GM19395 (cell line): ENCODE data around the gene SOWAHD.
A peak's percentile ranks its signal among the peaks of the same experiment; 100 is the strongest.
"Not testable (repeated sequence)": the region's sequence is repeated elsewhere in the genome, so short reads cannot be mapped to it uniquely, and the experiment has no call there.

Source experiments
- ATAC-seq: cut with Tn5 transposase; IDR thresholded peaks from one replicate; pipeline ENCODE4 v1.9.1; 2021; ENCODE audit warnings: mild to moderate bottlenecking, moderate library complexity; ENCODE audit not compliant: unreplicated experiment

Gene SOWAHD

DNA sequence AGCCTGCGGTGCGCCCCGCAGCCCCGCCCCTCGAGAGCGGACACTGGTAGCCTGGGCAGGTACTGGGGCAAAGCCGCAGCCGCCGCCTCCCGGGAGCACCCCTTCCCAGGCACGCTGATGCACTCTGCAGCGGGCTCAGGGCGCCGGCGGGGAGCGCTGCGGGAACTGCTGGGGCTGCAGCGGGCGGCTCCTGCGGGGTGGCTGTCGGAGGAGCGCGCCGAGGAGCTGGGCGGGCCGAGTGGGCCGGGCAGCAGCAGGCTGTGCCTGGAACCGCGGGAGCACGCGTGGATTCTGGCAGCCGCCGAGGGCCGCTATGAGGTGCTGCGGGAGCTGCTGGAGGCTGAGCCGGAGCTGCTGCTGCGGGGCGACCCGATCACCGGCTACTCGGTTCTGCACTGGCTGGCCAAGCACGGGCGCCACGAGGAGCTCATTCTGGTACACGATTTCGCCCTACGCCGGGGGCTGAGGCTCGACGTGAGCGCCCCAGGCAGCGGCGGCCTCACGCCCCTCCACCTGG is 401 bp downstream of the SOWAHD start:
- ATAC-seq = no peak

DNA sequence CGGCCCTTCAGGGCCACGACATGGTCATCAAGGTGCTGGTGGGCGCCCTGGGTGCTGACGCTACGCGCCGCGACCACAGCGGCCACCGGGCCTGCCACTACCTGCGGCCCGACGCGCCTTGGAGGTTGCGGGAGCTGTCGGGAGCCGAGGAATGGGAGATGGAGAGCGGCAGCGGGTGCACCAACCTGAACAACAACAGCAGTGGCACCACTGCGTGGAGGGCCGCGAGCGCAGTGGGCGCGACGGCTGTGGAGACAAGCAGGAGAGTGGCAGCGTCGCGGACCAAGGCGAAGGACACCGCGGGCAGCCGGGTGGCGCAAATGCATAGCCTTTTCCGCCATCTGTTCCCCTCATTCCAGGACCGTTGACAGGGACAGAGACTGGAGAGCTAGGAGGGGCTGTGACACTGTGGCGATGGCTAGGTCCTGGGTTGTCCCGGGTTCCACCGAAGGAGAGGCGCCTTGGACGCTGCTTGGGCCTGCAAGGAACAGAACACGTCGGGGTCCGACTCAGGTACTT is 919 bp downstream of the SOWAHD start:
- ATAC-seq = no peak

DNA sequence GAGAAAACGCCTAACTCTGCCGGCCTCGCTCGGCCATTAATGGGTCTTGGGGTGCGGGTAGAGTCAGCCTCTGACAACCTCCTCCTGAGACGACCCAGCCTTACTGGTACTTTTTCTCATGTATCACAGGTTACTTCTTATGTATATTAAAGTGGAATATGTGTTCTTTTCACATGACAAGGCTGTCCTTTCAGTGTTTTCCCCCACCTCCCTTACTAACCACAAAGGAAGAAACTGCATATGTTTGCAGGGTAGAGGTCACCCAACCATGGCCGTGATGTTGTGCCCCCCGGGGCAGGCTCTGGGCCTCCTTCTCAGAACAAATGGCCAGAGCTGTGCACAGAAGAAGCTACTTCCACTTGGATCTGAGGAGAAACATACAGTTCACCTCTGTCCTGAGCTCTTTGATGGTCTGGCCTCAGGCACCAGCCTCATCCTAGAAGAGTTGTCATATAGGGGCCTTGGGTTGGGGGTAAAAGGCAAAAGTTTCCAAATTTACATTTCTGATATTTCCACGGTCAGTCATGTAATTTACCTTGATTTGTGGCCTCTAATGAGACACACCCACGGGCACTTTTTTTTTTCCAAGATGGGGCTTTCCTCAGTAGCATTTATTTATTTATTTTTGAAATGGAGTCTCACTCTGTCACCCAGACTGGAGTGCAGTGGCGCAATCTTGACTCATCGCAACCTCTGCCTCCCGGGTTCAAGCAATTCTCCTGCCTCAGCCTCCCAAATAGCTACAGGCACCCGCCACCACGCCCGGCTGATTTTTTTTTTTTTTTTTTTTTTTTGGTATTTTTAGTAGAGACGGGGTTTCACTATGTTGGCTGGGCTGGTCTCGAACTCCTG is 1.9 kb downstream of the SOWAHD start:
- no peak for ATAC-seq

DNA sequence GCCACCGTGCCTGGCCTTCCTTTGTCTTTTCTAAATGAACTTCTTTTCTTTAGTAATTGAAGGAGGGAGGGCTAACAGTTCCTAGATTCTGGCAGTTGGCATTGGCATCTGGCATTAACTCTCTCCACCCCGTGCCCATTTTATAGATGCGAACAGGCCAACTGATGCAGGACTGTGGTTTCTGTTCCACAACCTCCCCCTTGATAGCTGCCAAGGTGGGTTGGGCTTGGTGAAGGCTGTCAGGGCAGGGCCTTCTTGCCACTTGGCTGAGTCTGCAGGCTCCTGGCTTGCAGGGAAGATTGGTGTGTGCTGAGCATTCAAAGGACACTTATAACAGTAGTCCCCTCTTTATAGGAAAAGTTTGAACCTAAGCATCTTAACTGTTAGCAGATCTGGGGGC is 4.3 kb downstream of the SOWAHD start:
- ATAC-seq = no peak

DNA sequence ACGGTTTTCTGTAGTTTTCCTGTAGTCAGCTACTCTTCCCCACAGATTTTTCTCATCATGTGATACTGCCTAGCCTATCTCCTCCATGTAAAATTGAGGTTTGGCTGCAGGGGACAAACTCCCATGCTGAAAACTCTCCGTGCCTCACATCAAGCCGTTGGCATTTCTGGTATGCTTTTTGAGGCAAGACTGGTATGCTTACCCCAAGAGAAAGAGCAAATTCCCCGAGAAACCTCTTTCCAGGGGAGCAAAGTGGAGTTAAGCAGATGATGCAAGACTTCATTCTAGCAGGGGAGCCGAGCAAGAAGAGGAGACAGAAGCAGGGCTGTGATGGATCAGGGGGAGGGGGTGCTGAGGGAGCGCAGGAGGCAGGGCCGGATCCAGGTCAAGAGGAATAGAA is 4.8 kb downstream of the SOWAHD start:
- no peak for ATAC-seq

DNA sequence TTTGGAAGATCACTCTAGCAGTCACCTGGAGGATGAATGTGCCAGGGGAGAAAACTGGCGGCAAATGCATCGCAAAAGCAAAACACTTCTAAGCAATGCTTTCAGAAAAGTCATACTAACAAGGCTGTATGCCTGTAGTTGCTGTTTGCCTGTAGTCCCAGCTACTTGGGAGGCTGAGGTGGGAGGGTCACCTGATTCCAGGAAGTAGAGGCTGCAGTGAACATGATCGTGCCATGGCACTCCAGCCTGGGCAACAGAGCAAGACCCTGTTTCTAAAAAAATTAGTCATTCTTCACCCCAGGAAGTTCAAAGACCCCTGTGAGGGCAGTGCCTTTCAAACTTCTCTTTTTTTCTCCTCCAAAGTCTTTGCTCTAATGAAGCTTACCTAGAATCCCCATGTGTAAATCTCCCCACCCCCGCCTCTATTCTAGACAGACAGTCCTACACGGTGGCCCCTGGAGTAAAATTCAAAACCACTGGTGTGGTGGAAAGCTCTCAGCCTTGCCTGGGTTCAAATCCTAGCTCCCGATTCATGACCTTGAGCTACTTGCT is 5.5 kb downstream of the SOWAHD start:
- no peak for ATAC-seq

DNA sequence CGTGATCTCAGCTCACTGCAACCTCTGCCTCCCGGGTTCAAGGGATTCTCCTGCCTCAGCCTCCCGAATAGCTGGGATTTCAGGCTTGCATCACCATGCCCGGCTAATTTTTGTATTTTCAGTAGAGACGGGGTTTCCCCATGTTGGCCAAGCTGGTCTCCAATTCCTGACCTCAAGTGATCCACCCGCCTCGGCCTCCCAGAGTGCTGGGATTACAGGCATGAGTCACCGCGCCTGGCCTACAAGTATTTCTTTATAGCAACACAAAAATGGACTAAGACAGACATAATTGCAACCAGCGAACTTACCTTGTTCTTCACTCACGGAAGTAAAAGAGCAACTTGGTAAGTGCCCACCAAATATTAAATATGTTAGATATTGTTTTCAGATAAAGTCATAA is 10.0 kb downstream of the SOWAHD start:
- ATAC-seq = not testable (repeated sequence)

DNA sequence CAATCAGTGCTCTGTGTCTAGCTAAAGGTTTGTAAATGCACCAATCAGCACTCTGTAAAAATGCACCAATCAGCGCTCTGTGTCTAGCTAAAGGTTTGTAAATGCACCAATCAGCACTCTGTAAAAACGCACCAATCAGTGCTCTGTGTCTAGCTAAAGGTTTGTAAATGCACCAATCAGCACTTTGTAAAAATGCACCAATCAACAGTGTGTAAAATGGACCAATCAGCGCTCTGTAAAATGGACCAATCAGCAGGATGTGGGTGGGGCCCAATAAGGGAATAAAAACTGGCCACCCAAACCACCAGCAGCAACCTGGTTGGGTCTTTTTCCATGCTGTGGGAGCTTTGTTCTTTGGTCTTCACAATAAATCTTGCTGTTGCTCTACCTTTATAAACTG is 11.0 kb downstream of the SOWAHD start:
- not testable (repeated sequence) for ATAC-seq

DNA sequence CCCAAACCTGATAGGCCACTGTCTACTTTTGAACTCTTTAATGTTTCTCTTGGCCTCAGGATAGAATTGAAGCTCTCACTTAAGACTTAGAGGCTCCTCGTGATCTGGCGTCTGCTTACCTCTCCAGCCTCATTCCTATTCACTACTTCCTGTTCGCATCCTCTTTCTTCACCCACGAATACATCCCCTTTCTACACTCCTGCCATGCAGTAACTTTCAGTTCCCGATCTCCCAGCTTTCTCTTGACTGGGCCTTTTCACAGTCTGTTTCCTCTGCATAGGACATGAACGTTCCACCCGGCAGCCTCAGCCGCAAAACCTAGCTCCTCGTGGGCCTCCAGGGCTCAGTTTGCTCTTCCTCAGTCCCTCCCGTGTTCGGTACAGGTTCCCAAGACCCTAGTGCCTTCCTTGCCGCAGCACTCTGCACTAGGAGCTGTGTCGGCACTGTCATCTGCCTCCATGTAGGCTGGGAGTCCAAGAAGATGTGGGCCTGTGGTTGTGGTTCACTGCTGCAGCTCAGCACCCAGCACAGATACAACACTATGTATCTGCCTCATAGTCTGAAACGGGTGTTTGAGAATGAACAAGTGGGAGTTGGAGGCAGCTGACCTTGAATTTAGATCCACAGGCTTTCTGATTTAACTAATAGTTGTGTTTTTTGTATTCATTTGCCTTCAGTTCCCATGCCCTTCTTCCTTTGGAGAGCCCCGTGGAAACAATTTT is 17.3 kb downstream of the SOWAHD start:
- no peak for ATAC-seq

DNA sequence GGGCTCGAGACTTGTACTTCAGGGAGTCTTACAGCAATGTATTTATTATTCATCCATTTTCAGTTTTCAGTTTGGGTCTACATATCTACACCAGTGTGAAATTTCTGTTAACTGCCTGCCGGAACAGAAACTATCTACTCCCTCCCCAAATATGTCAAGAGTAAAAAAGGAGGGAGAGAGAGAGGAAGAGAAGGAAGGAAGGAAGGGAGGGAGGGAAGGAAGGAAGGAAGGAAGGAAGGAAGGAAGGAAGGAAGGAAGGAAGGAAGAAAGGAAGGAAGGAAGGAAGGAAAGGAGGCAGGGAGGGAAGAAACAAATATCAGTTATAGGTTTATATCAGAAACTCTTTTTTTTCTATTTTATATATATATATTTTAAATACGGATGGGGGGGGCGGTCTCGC is 20.4 kb downstream of the SOWAHD start:
- no peak for ATAC-seq

DNA sequence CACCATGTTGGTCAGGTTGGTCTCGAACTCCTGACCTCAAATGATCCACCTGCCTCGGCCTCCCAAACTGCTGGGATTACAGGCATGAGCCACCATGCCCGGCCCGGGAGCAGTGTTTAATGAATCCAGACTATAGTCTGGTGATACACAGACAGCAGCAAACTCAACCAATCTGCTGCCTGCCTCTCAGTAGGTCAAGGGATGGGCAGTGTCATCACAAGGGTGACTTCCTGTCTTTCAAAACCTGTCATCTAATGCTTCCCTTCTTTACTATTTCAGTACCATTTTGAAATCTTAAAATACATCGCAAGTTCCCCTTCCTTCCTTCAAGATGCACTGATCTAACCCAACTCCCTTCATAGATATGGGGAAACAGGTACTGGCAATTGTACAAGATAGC is 24.6 kb downstream of the SOWAHD start:
- no peak for ATAC-seq

DNA sequence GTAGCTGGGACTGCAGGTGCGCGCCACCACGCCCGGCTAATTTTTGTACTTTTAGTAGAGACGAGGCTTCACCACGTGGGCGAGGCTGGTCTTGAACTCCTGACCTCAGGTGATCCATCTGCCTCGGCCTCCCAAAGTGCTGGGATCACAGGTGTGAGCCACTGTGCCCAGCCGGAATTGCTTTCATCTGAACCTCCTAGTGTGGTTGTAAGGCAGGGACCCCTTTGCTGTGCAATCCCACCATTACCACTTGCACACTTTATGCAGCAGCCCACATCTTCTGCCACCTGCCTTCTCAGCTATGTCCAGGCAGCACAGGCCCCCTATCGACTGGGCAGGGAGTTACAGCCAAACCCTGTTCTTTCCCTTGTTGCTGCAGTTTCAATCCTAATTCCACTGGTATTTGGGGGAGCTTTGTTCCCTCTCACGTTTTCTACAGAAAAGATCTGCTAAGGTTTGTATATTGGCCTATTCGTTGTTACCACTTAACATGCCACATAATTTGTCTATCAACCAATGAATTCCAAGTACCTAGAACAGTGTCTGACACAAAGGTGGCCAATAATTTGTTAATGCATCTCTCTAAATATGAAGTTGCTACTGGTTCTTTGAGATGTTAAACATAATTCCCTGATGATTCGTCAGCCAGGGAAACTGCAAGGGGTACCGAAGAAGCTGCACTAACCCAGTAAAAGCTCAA is 26.5 kb downstream of the SOWAHD start:
- peak; percentile 73 for ATAC-seq

DNA sequence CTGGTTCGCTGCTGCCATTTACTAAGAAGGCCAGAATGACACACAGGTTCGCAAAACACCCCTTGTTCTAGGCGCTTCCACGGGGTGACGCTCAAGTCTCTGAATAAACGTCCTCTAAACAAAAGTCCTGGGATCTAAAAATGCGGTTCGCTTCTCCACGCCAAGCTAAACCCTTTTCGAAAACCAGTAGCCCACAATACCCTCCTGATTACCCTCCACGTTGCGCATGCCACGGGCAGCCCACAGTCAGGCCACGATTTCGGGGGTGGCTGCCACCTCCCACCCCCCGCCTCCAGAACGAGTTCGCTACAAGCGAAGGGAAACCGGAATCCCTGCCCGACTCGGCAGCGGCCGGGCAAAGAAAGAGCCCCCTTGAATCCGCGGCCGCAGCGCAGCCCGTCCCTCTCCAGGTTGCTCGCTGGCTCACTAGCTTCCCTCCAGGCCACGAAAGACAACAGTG is 32.6 kb downstream of the SOWAHD start:
- peak; percentile 30 for ATAC-seq

DNA sequence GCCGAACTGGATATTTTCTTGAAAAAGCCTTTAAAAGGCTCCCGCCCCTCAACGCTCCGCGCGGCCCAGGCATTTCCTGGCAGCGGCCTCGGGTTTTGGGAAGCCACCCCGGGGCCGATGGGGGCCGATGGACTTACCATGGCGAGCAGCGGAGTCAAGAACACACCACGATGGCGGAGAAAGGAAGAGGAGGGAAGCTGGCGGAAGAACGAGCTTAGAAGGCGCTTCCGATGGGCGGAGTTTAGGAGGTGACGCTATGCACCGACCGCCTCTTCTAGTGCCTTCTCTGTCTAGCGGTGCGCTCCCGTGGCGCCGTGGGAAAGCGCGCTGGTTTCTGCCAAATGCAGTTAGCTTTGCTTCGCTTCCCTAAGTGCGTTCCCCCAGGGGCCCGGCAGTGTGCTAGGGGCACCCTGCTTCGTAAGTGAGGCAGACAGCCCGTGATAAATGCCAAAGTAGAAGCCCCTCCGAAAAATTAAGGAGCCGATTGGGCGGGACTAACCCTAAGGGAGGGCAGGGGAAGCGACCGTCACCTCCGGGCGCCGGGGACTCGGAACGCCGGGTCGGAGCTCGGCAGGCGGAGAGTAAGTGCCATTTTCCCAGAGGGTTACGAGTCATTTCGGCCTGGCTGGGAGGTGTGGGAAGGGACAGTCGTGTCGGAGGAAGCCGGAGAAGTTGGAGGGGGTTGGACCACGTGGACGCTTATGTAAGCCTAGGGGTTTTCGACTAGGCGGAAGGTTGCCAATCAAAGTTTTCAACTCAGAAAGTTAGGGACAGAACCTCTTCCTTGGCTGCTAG is 33.2 kb downstream of the SOWAHD start, which contains the start of gene RPL39:
TSS of gene RPL39 (minus strand) at position 194 of the 795 bp plus-strand sequence. CDS start at position 140, 54 bp downstream.
- peak; percentile 93 for ATAC-seq

DNA sequence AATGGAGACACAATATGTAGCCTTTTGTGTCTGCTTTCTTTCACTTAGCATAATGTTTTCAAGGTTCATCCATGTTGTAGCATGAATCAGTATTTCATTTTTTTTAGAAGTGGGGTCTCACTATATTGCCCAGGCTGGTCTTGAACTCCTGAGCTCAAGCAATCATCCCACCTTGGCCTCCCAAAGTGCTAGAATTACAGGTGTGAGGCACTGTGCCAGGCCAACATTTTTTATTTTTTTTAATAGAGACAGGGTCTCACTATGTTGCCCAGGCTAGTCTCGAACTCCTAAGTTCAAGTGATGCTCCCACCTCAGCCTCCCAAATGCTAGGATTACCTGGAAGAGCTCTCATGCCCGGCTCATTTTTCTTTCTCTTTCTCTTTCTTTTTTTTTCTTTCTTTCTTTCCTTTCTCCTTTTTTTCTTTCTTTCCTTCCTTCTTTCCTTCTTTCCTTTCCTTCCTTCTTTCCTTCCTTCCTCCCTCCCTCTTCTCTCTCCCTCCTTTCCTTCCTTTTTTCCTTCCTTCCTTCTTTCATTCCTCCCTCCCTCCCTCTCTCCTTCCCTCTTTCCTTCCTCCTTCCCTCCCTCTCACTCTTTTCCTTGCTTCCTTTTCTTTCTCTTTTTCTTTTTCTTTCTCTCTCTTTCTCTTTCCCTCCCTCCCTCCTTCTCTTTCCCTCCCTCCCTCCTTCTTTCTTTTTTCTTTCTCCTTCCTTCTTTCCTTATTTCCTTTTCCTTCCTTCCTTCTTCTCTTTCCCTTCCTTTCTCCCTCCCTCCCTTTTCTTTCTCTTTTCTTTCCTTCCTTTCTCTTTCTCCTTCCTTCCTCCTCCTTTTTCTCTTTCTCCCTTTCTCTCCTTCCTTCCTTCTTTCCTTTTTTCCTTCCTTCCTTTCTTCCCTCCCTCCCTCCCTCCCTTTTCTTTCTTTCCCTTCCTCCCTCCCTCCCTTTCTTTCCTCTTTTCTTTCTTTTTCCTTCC is 43.1 kb downstream of the SOWAHD start:
- ATAC-seq = no peak

DNA sequence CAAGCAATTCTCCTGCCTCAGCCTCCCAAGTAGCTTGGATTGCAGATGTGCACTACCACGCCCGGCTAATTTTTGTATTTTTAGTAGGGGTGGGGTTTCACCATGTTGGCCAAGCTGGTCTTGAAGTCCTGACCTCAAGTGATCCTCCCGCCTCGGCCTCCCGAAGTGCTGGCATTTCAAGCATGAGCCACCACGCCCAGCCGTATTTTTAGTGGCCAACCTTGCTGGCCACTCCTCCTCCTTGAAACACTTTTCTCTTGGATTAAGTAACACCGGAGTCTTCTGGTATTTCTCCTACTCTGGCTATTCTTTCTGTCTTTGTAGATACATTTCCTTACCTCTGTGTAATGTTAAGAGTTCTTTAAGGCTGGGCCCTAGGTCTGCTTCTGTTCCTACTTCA is 44.2 kb downstream of the SOWAHD start:
- ATAC-seq = no peak

DNA sequence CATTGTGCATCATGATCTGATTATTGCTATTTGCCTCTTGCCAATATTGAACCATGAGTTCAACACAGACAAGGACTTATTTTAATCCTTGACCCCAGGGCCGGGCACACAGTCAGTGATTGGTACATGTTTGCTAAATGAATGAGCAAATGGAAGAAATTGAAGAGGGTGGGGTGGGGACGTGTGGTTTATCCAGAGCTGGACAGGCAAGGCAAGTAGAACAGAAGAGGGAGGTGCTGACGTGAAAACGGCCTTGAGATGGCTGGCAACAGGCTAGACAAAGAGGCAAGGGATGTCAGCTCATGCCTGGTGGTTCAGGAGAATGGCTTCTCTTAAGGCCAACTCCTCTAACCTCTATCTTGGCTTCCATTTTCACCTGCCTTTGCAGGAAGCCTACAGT is 50.1 kb downstream of the SOWAHD start:
- ATAC-seq = not testable (repeated sequence)

DNA sequence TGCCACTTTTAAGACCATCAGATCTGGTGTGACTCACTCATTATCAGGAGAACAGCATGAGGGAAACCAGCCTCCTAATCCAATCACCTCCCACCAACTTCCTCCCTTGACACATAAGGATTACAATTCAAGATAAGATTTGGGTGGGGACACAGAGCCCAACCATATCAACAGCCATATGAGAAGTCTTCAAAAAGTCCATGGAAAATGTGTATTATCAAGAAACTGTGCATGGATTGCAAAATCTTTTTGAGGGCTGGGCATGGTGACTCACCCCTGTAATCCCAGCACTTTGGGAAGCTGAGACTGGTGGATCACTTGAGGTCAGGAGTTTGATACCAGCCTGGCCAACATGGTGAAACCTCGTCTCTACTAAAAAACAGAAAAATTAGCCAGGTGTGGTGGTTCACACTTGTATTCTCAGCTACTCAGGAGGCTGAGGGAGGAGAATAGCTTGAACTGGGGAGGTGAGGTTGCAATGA is 50.8 kb downstream of the SOWAHD start:
- ATAC-seq = no peak
